CD4-positive, alpha-beta T cell treated with Interleukin-4 for 1 hour (primary cell): ENCODE results near the gene NCK2.

ENCODE experiments used
- DNase-seq, 2 donors: peaks; one replicate each; pipeline ENCODE4 v3.0.0-alpha.2; 2020 to 2022

NCK2 gene

DNA sequence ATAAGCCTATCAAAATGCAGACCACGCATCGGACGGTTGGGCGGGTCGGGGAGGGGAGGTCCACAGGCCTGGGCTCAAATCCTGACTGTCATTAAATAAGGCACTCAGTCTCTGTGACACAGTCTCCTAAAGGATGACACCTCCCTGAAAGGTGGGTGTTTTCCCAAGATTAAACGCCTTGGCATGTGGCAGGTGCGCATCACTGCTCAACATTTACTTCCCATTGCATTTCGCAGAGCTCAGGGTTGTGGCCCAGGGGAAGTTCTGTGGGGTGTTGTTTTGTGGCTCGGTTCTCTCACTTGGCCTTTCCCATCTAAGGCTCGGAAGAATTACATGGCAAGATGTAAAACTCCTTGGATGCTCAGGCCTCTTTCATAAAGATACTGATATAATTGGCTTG, 107.4 kb downstream of the NCK2 start:
- no peak for DNase-seq

DNA sequence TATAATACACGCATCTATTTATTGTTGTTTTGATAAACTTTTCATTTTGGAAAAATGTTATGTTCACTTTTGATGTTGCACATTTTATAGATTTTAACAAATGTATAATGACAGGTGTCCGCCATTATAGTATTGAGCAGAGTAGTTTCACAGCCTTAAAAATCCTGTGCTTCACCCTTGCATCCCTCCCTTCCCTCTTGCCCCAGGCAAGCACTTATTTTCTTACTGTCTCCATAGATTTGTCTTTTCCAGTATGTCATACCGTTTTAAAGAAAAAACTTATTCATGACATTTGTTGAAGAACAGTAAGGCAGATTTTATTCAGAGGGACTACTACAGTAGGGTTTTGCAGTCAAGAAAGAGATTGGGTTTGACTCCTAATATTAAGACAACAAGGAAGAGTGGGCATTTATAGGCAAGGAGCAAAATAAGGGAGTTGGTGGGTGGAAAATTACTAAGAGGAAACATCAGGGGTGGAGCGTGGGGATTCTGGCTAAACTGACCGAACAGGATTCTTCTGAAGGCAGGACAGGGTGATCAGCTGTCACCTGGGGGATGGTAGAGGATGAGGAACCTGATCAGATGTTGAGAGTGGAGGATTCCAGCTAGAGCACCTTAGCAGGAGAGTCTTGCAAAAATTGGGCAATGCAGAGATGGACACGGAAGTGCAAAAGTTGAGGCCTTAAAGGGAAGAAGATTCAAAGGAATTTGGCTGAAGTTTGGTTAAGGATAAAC, 108.8 kb downstream of the NCK2 start:
- no peak for DNase-seq

DNA sequence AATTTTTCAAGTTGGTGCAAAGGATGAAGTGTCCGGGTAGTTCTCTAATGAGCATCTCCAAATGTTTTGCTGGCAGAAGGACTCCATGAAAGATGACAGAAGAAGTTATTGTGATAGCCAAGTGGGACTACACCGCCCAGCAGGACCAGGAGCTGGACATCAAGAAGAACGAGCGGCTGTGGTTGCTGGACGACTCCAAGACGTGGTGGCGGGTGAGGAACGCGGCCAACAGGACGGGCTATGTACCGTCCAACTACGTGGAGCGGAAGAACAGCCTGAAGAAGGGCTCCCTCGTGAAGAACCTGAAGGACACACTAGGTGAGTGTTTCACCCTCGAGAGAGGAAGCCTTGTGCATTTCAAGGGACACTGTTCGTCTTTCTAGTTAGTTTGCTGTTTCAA, 110.3 kb downstream of the NCK2 start:
- no peak for DNase-seq

DNA sequence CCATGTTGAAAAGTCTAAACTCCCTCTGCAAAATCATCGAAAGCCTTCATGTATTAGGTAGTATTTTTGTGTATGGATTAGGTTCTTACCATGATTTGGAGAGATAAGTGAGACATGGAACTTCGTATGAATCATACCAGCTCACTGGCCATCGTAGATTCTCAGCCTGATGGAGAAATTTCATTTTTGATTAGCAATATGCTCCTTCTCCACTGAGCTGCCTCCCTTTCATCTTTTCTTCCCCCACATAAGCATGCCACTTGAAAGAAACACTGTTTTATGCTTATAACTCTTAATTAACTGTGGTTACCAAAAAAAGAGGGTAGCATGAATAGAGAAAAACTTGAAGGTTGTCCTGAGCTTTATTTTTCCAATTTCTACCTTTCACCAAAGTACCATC, 111.9 kb downstream of the NCK2 start:
- DNase-seq, result peak in 1 of 2 donors; percentile 60

DNA sequence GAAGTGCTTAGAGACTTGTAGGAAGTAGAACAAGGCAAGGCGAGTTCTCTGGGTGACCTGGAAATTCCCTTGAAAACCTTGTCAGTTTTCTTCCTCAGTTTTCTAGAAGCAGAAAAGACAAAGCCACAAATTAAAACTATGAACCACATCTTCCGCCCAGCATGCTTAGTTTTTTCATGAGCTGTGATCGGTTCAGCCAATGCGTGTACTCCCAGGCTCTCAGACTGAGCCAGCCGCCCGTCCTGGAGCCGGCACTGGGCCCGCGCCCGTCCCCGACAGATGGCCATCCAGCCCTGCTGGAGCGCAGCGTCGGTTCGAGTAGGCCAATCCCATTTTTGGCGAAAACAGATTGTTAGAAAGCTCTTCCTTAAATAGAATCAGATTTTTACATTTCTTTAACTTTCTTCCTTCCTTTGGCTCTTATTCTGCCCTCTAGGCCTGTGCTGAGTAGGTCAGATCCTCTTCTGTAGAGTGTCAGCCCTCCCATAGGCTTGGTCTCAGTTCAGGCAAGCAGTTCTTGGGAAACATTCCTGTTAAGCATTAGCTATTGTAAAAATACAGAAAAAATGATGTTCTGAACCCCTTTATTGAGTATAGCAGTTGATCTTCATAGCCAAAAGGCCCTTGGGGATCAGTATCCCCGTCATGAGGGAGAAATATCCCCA, 112.5 kb downstream of the NCK2 start:
- peak in 1 of 2 donors; percentile 82 for DNase-seq

DNA sequence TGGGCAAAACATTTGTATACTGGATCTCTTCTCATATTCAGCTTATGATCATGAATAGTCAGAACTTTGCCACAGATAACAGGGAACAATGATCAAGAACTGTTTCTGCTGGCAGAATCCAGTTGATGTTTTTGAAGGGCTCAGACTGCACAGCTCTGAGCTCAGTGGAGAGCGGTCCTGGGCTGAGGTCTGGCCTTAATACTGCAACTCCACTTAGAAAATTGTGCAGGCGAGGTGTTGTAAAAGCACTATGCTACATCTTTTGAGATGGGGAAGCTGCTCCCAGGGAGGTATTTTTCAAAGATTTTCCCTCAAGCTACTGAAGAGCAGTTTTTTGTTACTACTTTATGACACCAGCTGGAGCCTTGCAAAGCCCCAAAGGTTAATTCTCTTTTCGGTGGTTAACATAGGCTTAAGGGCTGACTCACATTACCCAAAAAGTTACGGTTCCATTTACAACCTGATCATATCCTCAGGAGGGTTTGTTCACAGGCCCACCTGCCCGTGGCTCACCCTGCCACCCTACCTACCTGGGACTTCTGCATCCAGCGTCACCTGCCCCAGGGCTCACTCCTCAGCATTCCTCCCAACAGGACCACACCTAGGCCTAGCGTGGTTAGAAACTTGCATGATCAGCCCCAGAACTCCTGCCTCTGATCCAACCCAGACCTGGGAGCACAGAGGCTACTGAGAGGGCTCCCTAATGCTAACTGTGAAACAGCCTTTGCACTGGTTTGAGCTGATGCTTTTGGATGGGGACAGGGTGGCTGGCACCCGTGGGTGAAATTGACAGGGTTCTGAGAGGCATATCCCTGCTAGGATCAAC, 114.4 kb downstream of the NCK2 start:
- DNase-seq, result no peak

DNA sequence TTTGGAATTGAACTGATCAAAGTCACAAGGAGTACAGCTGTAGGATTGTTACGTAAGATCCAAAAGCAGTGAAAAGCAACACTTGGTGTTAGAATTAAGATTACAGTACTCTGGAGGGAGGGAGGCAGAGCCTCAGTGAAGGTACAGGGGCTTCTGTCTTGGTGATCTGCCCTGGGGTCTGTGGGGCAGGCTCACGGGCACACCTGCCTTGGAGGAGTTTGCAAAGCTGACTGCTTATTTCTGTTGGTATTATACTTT, 114.9 kb downstream of the NCK2 start:
- no peak for DNase-seq

DNA sequence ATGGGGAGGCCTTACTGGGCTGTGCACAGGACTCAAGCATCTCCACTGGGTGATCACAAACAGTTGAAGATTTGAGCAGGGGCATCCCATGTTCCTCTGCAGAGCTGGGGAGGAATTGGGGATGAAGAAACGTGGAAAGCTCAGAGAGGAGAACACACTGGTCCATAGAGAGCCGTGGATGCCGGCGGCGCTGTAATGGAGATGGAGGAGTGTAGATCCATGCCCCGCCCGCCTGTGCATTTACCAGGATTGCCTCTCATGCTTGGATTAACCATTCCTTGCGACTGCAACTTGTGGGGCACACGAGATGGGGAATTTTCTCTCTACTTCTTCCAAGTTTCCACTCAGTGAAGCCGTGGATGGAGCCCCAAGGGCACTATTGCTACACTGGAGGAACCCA, 115.9 kb downstream of the NCK2 start:
- no peak for DNase-seq

DNA sequence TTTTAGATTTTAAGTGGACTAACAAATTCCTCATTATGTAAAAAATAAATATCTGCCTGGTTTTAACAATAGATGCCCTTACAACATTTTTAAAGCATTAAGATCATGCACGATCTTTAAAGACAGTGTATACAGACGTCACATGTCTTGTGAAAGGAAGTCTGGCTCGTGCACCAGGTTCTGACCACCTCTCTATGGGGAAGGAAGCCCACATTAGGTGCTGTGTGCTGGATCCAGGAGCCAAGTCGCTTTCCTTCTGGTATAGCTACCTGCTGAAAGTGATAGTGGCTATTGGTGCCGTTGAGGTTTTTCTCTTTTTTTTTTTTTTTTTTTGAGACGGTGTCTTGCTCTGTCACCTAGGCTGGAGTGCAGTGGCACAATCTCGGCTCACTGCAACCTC, 116.5 kb downstream of the NCK2 start:
- peak in 1 of 2 donors; percentile 52 for DNase-seq

DNA sequence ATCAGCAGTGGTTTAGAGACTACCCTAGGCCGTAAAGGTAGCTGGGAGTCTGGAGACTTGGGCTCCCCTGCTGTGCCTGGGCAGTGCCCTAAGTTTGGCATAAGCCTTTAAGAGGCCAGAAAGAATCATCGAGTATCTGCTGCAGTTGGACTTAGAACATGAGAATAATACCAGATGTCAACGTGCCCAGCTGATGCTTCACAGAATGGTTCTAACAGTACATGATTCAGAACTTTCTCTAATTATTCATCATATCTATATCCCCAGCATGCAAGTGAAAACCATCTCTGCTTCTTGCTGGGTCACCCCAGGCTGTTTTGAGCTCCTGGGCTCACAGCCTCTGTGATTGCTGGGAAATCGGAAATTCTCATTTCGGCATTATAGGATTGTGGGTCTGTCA, 118.1 kb downstream of the NCK2 start:
- no peak for DNase-seq

DNA sequence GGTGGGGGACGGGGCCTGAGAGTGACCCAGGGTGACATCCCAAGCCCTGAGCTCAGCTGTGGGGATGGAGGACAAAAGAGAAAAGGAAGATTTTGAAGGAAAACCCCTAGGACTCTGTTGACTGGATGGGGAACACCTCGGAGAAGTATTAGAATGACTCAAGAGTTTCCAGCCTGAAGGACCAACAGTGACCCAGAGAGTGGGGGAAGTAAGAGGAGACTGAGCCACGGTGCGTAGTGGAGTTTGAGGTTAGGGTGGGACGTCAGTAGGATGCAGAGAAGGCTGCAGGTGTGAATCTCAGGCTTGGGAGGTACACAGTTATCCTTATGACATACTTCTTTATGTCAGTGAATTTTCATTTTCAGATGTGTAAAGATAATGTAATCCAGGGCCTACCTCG, 119.5 kb downstream of the NCK2 start:
- peak in 1 of 2 donors; percentile 50 for DNase-seq

DNA sequence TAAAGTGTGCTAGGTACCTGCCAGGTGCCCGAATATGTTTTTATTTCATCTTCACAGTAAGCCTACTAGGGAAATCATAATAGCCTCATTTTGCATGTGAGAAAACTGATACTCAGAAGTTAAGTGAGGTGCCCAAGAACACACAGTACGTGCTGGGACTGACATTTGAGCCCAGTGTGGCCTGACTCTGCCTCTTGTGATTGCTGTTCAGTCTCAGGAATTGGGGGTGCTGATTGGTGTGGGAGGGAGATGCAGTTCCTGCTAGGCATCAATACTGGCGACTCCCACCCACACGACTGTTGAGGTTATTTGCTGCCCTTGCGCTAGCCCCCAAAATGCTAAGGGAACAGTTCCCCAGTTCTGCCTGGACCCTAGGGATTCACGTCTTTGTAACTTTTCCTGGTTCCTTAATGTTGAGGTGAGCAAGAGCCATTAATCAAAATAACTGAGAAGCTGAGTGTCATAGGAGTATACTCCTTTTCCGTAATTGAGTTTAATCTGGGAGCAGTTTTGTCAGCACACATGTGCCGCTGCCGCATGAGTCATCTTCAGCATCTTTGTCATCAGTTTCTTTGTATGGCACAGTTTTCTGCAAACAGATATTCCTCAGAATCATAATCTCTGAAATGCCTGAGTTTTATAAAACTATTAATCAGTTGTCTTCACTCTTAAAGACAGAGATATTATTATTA, 120.7 kb downstream of the NCK2 start:
- DNase-seq, result no peak

DNA sequence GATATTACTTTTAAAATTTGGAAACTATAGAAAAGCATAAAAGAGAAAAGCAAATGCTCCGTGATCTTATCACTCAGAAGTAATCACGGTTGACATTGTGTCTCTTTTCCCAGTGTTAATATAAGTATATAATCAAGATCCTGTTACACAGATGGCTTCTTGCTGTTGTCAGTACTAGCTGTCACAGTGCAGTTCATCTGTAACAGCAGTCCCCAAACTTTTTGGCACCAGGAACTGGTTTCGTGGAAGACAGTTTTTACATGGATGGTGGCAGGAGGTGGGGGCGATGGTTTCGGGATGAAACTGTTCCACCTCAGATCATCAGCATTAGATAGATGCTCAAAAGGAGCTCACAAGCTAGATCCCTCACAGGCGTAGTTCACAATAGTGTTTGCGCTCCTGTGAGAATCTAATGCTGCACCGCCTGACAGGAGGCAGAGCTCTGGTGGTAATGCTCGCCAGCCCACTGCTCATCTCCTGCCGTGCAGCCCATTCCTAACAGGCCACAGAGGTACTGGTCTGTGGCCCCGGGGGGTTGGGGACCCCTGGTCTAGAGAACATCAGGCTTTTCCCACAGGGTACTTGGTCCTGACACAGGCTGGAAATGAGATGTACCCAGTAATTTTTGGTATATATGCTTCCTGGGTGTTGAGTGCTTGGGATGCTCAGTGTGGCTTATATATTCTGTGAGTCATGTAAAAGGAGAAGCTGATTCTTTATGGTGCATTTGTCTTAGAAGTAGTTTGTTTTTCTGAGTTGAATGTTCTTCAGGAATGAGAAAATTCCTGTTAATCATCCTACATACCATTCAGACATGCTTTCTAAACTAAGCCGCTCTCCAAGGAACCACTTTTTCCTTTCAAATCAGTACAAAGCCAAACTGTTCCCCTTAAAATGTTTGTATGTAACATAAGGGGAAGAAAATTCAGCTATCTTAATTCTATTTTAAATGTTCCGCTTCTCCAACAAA, 121.8 kb downstream of the NCK2 start:
- no peak for DNase-seq

DNA sequence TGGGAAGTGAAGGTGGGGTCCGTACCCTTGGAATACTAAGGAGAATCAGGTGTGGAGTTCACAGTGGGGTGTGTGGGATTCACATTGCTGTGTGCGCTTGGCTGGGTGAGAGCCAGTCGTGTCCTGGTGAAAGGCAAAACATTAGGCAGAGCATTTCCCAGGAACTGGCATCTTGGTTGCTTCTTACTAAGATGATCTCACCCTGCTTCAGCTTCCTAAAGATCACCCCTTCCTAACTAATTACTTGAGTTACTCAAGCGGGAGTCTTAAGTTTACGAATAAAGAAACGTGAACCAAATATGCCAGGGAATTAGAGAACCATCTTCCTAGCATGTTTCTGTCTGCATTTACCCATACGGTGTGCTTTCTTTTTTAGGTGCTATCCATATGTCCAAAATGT, 122.9 kb downstream of the NCK2 start:
- DNase-seq, result no peak

DNA sequence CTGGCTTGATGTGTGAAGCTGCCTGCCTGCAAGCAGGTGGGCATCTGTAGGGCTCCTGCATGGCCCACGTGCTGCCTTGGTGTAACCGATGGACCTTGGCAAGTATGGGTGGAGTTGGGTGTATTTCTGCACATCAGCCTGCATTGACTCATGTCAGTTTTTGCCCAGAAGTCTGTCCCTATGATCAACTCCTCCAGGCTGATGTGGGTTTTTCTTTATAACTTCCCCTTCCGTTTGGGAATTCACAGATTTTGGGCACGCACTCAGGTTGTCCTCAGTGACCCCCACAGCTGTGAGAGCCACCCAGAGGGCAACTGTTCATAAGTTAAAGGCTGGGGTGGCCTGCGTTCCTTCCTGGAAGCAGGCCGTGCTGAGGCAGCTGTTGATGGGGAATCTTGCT, 123.3 kb downstream of the NCK2 start:
- no peak for DNase-seq

DNA sequence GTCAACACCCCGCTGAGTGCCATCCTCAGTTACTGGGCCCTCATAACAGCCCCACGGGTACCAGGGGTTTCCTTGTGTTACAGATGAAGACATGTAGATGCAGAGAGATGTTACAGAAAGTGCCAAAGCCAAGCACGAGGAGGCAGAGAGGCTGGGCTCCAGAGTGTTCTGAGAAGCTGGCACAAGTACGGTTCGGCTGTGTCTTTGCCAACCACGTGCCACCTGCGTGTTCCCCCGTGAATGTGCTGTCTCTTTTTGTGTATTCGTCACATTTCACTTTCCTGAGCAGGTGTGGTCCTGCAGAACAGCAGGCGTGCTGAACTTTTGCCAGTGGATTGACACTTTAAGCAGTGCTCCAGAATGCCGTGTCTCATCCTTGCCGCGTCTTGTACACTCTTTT, 124.6 kb downstream of the NCK2 start:
- no peak for DNase-seq

DNA sequence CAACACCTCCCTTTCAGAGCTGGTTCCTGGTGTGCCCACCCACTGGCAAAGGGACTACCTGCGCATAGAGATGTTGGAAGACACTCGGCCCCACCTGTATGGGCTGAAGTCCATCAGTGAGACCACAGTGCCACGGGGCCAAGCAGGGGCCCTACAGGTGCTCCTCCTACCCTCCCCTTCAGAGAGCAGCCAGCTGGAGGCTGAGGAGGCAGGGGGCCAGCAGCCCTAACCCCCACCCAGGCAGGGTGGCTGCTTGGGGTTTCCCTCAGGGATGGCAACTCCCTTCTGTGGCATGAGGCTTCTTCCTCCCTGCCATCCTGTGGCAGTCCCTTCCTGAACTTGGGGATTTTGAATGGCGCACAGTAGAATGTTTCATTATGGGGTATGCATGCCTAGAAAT, 125.3 kb downstream of the NCK2 start:
- DNase-seq, result no peak

DNA sequence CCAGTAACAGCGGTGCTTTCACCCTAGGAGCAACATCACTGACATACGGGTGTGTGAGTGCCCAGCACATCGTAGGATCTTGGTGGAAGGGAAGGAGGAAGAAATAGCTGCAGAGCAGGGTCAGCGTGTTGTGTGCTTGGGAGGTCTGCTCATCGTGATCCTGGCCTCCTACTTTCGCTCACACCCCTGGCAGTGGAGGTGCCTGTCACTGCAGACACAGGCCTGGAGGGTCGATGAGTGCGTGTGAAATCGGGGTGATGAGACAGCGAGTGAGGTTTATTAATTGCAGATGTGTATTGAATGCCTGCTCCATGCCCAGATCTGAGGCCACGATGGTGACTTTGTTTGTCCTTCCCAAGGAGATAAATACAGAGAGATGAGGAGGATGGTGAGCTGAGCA, 126.1 kb downstream of the NCK2 start:
- no peak for DNase-seq

DNA sequence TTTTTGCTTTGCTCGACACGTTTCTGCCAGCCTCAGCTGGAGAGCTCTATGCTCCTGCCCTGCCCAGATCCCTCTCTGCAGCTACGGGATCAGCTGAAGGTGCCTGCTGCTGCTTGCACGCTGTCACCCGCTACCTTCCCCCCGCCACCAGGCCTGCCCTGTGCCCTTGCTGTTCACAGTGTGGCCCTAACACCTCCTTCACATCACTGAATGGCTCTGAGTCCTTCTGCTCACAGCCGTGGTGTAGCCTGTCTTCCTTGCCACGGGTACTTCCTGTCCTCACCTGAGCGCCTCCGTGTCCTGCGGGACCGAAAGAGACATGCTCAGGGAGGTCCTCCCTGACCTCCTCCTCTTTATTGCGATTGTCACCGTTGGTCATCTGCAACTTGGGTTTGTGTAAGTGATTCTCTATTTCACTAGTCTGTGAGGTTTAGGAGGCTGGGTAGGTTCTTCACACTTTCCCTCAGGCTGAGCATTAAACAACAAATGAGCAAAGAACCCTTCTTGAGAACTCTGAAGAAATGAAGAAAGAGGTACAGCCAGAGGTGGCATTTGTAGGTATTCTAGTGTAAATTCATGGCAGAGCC, 127.5 kb downstream of the NCK2 start:
- DNase-seq, result peak in 1 of 2 donors; percentile 43

DNA sequence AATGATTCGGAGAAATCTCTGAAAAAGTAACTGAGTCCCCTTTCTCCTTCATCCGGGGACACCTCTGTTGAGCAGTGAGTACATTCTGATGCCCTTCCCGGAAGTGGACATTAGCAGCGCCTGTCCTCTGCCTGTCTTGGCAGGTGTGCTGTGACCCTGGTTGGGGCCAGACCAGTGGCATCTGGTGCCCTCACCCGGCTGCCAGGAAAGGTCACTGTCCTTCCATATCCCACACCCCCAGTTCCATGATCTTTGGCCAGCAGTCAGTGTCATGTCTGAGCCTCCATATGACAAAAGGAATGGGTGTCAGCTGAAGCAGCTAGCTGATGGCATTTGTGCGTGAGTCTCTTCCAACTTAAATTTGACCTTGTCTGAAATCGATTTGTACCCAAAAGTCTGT, 128.1 kb downstream of the NCK2 start:
- no peak for DNase-seq

DNA sequence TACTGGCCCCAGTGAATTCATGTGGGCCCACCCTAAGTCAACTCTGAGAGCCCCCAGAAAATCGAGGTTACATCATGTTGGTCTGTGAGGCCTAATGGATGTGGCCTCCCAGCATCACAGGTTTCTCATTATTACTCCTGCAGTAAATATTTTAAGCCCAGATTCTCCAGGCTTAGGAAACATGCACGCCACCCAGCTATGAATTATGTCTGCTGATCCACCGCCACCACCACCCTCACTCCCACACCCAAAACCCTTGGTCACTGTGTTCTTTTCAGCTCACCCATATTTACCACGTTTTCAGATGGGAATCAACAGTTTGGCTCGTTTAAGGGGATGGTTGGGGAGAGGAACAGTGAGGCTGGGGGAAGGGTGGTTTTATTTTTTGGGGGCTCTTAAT, 128.6 kb downstream of the NCK2 start:
- no peak for DNase-seq

DNA sequence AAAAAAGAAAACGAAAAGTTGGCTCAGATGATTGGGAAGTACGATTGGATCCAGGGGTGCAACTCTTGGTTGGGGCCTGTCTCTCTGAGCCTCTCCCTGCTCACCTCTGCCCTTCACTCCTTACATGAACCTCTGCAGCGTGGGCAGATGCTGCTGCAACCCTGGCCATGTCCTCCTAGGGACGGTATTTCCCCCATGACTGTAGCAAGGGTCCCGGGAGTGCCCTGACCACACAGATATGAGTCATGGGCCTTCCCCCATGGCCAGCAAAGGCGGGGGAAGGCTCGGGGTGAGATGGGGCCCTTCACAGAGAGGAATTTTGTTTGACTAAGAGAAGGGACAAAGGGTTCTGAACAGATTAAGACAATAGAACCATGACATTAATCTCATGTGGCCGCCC, 129.0 kb downstream of the NCK2 start:
- peak; percentile 47 to 68 for DNase-seq
